ENCODE data around the gene ROBO1.
"Not testable (repeated sequence)": the region's sequence is repeated elsewhere in the genome, so short reads cannot be mapped to it uniquely, and the experiment has no call there.

ROBO1 gene

DNA sequence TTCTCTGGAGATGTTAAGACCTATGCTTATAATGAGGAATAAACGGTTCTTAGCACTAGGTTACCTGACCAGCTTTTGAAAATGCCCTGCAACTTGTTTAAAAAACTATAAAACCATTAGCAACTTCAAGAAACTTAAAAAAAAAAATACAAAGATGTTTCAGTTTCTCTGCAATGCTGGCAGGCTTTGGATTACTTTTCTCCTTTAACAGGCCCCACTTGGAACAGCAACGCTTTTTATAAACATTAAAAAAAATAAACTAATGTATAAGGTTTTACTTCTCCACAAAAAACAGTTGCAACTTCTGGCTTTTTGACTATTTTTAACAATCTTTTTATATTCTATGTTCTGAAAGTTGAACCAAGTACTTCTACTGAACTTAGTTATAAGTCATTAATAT is 1006.7 kb downstream of the ROBO1 start:
- DNase-seq, result no peak

DNA sequence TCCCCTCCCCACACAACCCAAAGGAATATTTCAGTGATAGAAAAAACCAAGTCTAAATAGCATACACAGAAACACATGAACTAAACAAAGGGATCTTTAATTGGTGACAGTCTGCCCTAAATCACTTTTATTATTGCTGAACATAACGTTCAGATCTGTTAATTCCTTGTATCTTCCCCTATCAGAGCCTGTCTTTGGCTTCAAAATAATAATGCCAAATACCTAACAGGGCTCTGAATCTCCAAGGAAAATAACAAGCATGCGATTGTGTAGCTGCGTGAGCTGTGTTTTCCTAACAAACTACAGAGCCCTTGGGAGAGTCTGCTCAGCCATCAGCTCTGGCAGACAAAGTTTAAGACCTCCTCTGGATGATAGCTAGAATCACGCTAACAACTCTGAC is 1010.1 kb downstream of the ROBO1 start:
- DNase-seq, result no peak

DNA sequence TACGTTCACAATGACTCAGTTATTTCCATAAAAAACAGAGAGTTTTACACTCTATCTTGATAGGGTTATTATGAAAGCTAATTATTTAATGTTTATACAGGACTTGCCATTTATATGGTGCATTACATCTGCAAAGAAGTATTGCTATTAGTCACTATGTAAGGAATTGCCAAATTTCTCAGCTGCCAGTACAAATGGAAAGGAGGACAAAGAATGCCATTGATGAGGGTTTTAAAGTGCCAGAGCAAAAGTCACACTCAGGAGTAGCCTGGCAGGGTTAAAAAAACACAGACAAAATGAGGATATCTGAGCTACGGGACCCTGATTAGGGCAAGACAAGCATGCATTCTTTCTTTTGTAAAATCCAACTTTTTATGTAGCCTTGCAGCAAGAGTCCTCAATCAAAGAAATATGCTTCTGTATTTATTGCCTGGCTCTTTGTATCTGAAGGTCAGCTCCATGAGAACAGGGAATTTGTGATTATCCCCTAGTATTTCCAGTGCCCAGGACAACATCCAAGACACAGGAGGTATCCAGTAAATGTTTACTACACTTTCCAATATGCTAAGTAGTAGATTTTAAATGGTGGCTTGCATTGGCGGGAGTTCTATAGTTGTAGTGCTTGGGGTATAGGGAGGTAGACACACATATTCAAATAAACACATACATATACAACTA is 1013.6 kb downstream of the ROBO1 start:
- DNase-seq, result no peak

DNA sequence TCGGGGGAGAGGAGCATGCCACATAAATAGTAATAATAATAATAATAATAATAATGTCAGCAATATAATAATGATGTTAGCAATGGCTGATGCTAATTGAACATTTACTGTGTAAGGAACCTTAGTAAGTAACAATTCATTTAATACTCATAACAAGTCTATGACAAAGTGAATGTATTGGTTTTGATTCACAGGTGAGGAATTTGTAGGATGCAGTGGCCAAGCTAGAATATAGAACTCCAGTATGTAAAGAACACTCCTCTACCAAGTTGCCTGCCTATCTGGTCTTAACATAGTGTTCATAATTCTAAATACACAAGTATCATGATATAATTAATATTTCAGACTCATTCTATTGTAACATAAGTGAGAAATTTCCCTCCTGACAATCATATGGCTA is 1016.5 kb downstream of the ROBO1 start:
- no peak for DNase-seq

DNA sequence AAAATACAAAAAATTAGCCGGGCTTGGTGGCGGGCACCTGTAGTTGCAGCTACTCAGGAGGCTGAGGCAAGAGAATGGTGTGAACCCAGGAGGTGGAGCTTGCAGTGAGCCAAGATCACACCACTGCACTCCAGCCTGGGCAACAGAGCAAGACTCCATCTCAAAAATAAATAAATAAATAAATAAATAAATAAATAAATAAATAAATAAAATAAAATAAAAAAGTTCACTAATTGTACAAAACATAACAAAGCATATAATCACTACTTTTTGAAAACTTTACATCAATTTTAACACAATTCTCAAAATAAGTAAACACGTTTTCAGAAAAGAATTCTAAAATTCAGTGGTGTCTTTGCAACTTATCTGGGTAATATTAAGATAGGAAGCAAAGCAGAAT is 1017.5 kb downstream of the ROBO1 start:
- not testable (repeated sequence) for DNase-seq

DNA sequence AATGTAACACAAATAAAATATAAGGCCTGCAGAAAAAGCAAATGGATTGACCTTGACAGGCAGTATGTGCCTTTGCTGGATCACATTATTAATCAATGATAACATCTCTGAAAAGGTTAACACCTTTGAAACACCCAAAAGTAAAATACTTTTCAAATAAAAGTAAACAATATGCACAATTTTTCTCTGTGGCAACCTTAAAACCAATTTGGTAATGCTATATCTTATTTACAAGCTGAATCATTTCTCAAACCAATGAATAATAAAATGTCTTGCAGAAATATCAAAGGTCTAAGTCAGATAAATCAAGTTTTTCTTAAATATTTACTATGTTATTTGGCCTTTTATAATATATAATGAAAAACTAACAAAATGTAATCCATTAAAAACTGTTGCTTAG is 1018.7 kb downstream of the ROBO1 start:
- DNase-seq, result no peak

DNA sequence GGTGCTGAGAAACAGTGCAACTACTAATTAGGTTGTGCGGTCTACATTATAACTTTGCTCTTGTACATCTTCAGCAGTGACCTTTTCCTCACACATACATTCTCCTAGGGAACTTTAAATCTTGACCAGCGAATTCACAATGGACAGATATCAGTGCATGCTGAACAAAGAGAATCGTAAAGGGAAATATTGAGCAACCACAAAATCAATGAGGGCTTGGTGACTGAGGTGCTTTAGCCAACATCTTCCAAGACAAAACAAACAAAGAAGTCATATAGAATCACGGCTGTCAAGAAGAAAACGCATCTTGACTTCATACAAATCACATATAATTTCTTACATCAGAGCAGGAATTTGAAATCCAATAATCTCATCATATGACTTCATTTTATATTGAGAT is 1022.0 kb downstream of the ROBO1 start:
- no peak for DNase-seq

DNA sequence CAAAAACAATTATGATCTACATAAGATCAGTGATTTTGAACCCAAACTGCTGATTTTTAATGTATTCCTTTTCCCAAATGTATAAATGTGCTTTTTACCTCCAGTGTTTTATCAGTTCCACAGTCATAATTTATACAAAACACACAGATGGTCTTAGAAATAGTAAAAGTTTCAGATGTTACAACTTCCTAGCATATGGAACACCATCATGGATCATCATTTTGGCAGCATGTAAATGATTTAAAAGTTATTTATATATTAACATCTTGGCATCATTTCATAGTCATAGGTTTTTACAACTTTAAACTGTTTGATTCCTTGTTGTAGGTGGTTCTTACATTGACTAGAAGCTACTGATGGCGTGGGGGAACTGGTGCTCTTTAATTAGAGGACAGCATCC is 1025.3 kb downstream of the ROBO1 start:
- DNase-seq, result no peak

DNA sequence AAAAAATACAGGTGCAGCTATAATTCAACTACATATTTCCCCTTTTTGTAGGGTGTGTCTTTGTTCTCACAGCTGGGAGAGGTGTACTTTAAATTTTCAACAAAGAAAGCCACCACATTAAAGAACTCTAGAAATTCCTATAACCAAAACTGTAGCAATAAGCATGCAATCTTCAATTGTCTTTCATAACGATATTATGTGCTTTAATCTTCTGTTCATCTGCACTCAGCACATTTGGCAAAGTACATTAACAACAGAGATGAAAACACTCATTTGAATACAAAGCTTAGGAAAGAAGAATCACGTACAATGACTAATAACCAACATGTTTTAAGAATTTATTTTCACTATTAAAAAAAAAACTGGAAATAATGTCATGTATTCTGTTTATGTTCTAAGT is 1025.8 kb downstream of the ROBO1 start:
- no peak for DNase-seq

DNA sequence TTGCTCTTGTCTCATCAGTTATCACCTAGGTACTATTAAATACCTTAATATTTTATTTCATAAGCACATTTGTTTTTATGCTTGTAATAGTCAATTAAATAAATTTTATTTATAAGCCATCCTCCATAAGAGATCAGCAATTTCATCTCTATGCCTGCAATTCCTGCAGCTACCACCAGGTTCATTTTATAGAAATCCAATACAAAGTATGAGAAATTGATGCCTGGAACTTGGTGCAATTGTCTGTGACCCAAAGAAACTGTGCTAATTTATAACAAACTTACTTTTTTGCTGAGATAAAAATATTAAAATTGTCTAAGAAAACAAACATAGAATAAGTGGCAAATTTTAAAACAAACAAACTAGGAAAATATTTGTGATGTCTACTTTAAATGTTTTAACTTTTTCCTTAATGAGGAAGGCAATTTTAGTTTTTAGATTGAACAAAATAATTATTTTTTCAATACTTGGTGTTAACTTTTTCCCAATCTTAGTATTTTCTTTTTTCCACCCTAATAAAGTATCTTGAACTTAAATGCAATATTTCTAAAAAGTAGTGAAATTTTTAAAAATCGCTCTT is 1026.6 kb downstream of the ROBO1 start:
- no peak for DNase-seq

DNA sequence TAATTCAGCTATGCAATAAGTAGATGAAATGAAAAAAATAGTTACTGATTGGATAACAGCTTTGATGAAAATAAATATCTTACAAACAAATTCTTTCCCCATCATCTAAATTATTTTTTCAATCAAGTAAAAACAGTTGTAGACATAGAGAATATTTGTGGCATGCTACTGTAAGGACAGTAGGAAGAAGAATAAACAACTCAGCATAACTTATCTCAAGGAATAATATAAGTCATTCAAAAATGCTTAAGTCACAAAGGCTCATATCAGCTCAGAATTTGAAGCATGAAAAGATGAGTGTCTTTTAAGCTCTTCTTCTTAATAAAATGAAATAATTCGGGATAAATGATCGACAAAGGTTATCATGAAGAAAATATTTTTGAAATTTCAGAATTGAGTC is 1029.0 kb downstream of the ROBO1 start:
- DNase-seq, result no peak

DNA sequence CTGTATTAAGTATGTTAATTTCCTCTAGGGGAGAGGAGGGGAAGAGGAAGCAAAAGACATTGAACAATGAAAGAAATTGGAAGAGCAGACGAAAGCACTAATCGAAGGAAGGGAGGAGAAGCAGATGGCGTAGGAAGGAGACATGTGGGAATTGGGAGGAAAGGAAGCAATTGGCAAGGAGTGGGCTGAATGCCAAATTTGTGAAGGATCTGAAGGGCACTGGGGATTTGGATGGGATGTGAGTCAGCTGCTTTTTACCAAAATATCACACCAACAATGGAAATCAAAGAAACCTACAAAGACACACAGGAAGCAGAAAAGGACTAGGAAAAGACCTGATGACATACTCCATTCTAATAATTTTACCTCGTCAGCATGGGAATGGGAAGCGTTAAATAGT is 1029.8 kb downstream of the ROBO1 start:
- DNase-seq, result no peak

DNA sequence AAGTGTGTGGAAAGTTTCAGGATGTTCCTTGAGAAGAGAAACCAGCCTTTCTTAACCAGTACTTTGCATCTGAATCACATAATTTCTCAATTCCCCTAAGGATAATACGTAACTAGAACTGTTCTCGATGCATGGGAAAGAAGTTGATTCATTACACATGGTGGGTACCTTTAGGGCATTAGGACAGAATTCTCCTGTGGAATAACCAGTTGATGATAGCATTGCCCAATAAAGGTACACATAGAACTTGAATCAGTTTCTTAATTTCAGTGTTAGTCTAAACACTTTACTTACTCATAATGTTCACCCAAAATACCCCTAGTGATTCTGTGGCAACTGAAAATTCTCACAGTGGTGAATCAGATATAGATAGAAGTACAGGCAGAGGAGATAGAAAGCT is 1030.9 kb downstream of the ROBO1 start:
- DNase-seq, result no peak

DNA sequence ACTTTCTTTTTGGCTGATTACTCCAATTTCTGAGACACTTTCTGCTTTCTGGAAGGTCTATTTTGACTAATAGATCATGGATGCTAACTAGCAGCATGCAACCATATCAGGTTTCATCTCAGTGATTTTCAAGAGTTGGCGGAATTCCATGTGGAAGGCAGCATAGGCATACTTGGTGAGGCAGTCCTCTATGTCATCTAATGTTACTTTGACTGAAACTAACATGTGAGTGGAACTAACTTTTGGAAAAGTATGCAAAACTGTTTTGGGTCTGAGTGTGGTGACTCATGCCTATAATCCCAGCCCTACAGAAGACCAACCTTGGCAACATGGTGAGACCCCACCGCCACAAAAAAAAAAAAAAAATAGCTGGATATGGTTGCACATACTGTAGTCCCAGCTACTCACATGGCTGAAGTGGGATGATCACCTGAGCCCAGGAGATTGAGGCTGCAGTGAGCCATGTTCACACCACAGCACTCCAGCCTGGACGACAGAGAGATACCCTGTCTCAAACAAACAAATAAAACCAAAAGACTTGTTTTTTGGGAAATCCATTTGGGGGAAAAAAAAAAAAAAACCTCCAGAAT is 1033.7 kb downstream of the ROBO1 start:
- DNase-seq, result no peak

DNA sequence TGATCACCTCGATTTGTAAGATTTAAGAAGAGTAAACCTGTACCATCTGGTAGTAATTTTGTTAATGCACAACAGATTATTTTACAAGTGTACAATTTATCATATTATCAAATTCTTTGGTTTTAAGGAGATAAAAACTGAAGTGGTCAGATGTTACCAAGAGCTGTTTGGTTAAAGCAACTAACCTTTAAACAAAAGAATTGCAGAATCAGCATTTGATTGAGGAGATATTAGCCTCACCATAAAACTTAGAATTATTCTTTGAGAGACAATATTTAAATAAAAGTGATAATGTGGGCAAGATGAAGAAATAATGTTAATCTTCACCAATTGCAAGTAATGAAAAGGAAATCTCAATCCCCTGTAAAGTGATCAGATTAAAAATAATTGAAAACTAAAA is 1034.9 kb downstream of the ROBO1 start:
- DNase-seq, result no peak

DNA sequence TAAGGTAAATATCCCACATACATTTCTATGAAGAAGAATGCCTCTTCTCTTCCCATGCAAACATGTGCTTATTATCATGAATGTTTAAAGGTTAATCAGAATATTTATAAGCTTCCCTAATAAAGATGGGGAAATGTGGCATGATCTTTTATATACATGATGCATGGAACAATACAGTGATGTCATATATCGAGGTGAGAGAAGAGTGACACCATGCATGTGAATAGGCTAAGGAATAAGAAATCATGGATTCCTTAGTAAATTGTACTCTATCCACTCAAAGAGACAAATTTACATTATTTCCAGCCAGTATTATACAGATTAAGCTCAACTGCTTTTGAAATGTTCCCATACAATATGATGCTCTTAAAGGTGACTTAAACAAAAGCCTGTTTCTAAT is 1035.3 kb downstream of the ROBO1 start:
- DNase-seq, result no peak

DNA sequence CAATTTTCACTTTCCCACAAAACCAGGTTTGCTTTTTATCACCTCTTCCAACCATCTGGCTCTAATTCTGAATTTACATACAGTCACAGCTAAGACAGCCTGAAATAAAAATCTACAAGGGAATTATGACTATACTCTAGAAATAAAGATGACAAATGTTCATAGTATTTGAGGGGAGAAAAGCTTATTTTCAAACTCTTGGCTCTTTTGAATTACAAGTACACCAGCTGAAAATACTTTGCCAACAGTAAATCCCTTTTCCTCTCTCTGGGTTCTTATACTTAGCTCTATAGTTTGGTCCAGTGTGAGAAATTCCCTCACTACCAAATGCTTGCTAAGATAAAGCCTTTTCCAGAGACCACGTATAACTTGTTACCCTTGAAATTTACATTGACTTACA is 1037.9 kb downstream of the ROBO1 start:
- DNase-seq, result no peak

DNA sequence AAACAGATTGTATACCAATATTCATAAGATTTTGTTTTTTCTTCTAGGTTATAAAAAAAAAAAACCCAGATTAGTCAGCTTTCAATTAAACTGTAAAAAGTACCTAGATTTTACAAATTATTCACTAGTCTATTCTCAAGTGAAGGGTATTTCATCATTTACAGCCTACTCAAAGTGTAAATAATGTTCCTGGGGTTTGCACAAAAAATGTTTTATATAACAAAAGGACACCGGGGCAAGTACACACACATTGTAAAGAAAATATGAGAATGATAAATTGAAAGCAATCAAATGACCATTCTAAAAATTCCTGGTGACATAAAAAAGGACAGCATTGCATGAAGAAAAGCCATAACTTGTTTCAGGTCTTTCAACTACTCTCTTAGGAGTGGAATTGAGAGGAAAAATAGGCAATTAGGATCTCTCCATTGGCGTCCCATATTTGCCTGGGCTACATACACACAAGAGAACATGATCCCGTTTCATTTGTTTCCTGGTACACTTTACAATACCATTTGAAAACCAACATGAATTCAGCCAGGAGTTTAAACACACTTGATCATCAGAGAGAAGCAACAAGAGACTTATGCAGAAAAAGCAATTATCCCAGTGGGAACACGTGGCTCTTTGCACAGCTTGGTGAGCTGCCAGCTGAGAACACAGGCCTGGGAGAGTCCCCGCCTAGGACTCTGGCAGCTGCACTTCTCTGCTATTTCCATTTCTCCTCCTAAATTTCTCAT is 1039.2 kb downstream of the ROBO1 start:
- DNase-seq, result no peak

DNA sequence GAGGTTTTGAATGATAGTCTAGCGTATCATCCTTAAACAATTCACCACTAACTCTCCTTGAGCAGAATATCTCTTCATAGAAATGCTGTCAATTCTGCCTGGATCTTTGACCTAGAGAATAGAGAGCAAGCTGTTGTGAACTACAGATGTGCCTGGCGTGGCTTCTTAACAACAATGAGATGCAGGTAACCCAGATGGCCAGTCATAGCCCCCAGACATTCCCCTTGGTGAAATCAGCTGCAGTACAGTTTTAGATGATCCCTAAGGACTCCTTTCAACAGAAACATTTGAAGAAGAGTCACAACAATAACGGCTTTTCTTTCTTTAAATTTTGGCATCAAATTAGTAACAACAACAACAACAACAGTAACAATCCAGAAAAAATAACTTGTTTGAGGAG is 1041.3 kb downstream of the ROBO1 start:
- no peak for DNase-seq

DNA sequence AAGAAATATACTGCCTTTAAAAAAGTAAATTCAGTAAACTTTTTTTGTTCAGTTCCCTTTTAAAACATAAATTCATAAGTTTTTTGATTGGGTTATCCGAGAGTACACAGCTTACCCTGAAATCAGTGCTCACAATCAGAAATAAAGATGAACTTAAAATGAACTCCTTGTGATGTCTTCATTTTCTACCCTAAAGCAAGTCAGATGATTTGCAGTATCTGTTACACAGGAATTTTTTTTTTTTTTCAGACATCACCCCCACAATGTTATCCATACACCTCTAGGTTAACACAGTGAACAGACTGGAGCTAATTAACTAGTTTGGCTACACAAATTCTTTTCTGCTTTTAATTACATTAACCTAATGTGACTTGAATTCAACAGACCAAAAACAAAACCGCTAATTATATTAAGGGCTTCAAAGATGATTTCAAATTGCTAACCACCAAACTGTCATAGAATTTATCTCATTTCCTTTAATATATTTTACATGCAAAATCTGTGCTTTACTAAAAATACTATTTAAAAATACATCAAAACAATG is 1042.0 kb downstream of the ROBO1 start:
- no peak for DNase-seq

DNA sequence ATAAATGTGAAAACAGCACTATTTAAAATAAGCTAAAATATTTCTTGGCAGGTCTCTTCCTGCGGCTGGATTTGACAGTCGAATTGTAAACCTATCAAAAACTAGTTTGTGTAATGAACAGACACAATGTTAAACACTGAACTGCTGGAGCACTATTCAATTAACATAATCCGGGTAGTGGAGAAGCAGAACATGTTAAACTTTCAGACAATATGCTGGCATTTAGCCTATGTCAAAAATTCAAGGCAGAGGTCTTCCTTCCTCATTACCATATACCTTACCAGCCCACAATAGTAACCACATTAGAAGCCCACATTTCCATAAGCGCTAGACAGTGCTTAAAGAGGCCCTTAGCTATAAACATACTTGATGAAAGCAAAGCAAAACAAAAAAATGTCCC is 1042.9 kb downstream of the ROBO1 start:
- DNase-seq, result no peak

DNA sequence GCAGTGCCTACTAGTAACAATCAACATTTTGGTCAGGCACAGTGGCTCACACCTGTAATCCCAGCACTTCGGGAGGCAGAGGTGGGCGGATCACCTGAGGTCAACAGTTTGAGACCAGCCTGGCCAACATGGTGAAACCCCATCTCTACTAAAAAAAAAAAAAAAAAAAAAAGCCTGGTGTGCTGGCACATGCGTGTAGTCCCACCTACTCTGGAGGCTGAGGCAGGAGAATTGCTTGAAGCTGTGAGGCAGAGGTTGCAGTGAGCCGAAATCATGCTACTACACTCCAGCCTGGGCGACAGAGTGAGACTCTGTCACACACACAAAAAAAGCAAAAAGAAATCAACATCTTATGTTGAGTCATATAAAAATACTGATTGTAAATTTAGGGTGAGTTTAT is 1043.4 kb downstream of the ROBO1 start:
- not testable (repeated sequence) for DNase-seq

DNA sequence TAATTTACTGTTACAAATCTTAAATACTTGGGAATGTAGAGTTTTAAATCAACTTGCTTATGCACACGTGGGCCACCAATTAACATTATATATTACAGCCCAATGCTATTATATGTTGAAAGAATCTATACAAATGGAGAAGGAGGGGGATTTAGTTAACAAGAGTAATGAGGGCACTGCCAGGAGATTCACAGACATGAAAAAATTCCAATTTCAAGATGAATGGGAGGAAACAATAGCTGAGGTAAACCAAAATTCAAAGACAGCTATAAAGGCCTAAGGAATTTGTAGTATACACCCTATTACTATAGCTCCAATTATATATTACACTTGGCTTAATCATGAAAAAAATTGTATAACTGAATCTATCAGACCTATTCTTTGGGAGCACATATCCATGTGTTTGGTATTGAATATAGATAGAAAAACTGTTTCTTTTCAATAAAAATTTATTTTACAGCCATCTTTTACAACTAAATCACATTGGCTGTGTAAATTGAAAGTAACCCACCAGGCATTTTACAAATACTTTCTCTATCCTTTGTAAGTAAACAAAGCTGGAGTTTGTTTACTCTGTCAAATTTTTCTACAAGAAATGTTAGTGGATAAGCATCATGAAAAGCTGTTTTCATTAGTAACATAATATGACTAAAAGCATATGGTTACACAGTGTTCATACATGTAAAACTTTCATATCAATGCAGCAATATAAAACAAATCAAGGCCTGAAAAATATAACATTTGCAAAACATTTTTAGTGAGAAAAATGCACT is 1045.8 kb downstream of the ROBO1 start:
- no peak for DNase-seq
